ENCODE results near the gene EGLN3.

The EGLN3 gene

GRCh38 chr14:33910435-33910834, 40.4 kb downstream of the EGLN3 start:
- Histone ChIP-seq H3K4me3 (ENCODE audit: low read length) (no peak overlapping the region), H2AFZ (ENCODE audit: low read depth, low read length) (no peak overlapping the region), H3K27me3 (ENCODE audit: insufficient read depth, low read length) (no peaks in the 10 kb centered on the region), H3K9me3 (ENCODE audit: low read length) (no peaks in the 10 kb centered on the region), H3K36me3 (ENCODE audit: insufficient read depth, low read length) (no peaks in the 10 kb centered on the region), H3K4me1 (ENCODE audit: insufficient read depth, low read length) (no peaks in the 10 kb centered on the region)

GRCh38 chr14:33909380-33910084, 41.3 kb downstream of the EGLN3 start:
- Histone ChIP-seq H3K36me3 (ENCODE audit: insufficient read depth, low read length) (no peaks in the 10 kb centered on the region), H3K4me3 (ENCODE audit: low read length) (no peak overlapping the region), H3K27me3 (ENCODE audit: insufficient read depth, low read length) (no peaks in the 10 kb centered on the region), H2AFZ (ENCODE audit: low read depth, low read length) (no peak overlapping the region), H3K9me3 (ENCODE audit: low read length) (no peaks in the 10 kb centered on the region), H3K4me1 (ENCODE audit: insufficient read depth, low read length) (no peaks in the 10 kb centered on the region)

GRCh38 chr14:33908540-33909223, 42.2 kb downstream of the EGLN3 start:
- H3K4me1 ChIP-seq (ENCODE audit: insufficient read depth, low read length) = no peaks in the 10 kb centered on the region
- H3K4me3 ChIP-seq (ENCODE audit: low read length) = no peak overlapping the region
- H3K27me3 ChIP-seq (ENCODE audit: insufficient read depth, low read length) = no peaks in the 10 kb centered on the region
- H3K36me3 ChIP-seq (ENCODE audit: insufficient read depth, low read length) = no peaks in the 10 kb centered on the region
- H2AFZ ChIP-seq (ENCODE audit: low read depth, low read length) = no peak overlapping the region
- H3K9me3 ChIP-seq (ENCODE audit: low read length) = no peaks in the 10 kb centered on the region

DNA sequence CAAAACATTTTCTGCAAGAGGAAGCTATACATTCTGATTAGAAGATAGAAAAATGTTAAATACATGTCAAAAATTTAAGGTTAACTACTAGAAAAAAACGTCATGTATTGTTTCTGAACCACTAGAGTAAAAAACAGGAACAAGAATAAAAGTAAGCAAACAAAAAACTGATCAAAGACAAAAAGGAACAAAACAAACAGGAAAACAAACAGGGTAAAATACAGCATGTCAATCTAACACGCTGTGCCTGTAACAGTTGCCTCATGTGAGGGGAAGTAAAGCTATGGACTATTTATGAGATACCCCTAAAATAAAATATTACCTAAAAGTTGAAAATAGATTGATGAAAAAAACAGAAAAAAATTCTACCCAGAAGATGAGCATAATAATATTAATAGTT, 43.9 kb downstream of the EGLN3 start:
- H3K9me3 ChIP-seq (ENCODE audit: low read length) = no peaks in the 10 kb centered on the region
- no peaks in the 10 kb centered on the region for H3K36me3 ChIP-seq (ENCODE audit: insufficient read depth, low read length)
- H2AFZ ChIP-seq (ENCODE audit: low read depth, low read length) = no peak overlapping the region
- no peaks in the 10 kb centered on the region for H3K27me3 ChIP-seq (ENCODE audit: insufficient read depth, low read length)
- H3K4me3 ChIP-seq (ENCODE audit: low read length) = no peak overlapping the region
- H3K4me1 ChIP-seq (ENCODE audit: insufficient read depth, low read length) = no peaks in the 10 kb centered on the region

- H3K4me1 ChIP-seq (ENCODE audit: insufficient read depth, low read length) = no peaks in the 10 kb centered on the region
- no peaks in the 10 kb centered on the region for H3K9me3 ChIP-seq (ENCODE audit: low read length)
- H3K4me3 ChIP-seq (ENCODE audit: low read length) = no peak overlapping the region
- no peak overlapping the region for H2AFZ ChIP-seq (ENCODE audit: low read depth, low read length)
- H3K36me3 ChIP-seq (ENCODE audit: insufficient read depth, low read length) = no peaks in the 10 kb centered on the region
- no peaks in the 10 kb centered on the region for H3K27me3 ChIP-seq (ENCODE audit: insufficient read depth, low read length)
These were observed 46.3 kb downstream of the EGLN3 start for GRCh38 chr14:33904609-33905008.

GRCh38 chr14:33903369-33903768, 47.5 kb downstream of the EGLN3 start:
- H3K4me1 ChIP-seq (ENCODE audit: insufficient read depth, low read length) = no peaks in the 10 kb centered on the region
- H3K27me3 ChIP-seq (ENCODE audit: insufficient read depth, low read length) = no peaks in the 10 kb centered on the region
- H3K9me3 ChIP-seq (ENCODE audit: low read length) = no peaks in the 10 kb centered on the region
- H3K36me3 ChIP-seq (ENCODE audit: insufficient read depth, low read length) = no peaks in the 10 kb centered on the region
- no peak overlapping the region for H3K4me3 ChIP-seq (ENCODE audit: low read length)
- H2AFZ ChIP-seq (ENCODE audit: low read depth, low read length) = no peak overlapping the region

DNA sequence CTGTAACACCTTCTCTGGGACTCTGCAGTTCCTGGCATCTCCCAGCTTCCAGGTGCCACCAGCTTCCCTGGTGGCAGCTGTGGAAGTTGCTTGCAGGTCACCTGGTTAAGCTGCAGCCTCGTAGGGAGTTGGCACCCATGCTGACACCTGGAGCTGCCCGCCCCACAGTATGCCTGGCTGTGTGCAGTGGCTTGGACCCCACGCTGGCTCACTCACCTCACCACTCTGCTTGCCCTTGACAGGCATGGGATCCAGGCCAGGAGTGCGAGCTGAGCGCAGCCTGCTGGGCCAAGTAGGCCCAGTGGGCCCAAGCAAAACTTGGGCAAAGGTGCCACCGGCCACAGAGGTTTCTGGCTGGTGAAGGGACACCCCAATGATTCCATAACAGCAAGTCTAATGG, 48.5 kb downstream of the EGLN3 start:
- Histone ChIP-seq H3K9me3 (ENCODE audit: low read length) (no peaks in the 10 kb centered on the region), H3K36me3 (ENCODE audit: insufficient read depth, low read length) (no peaks in the 10 kb centered on the region), H3K4me1 (ENCODE audit: insufficient read depth, low read length) (no peaks in the 10 kb centered on the region)

DNA sequence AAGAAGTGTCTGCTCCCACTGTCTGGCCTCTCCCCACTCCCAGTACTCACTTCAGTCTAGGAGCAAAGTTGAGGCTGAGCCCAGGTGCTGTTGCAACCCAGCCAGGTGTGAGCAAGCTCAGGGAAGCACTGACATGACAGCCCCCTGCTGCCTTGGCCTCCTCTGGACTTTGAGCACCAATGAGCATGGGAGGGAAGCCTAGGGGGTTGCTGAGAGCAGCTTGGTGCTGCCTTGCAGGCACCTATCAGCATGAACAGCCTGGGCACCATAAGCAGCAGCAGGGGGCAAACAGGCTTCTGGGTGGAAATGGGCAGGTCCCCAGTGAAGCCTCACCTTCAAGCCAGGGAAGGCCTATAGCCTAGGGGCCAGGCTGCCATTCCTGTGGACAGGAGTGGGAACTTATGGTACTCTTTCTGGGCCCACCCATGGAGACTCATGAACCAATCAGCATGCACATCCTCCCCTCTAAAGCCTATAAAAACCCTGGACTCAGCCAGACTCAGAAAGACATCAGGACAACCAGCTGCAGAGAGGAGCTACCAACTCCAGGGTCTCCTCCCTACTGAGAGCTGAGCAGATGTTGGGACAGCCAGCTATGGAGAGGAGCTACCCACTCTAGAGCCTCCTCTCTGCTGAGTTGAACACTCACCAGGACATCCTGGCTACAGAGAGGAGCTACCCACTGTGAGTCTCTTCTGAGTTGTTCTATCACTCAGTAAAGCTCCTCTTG, 49.3 kb downstream of the EGLN3 start:
- H3K36me3 ChIP-seq (ENCODE audit: insufficient read depth, low read length) = no peaks in the 10 kb centered on the region
- no peak overlapping the region for H2AFZ ChIP-seq (ENCODE audit: low read depth, low read length)
- H3K27me3 ChIP-seq (ENCODE audit: insufficient read depth, low read length) = no peaks in the 10 kb centered on the region
- H3K9me3 ChIP-seq (ENCODE audit: low read length) = no peaks in the 10 kb centered on the region
- no peaks in the 10 kb centered on the region for H3K4me1 ChIP-seq (ENCODE audit: insufficient read depth, low read length)
- no peak overlapping the region for H3K4me3 ChIP-seq (ENCODE audit: low read length)

More for the DNA sequence above, 48.5 kb downstream of the EGLN3 start:
- Histone ChIP-seq H3K27me3 (ENCODE audit: insufficient read depth, low read length) (no peaks in the 10 kb centered on the region), H3K4me3 (ENCODE audit: low read length) (no peak overlapping the region), H2AFZ (ENCODE audit: low read depth, low read length) (no peak overlapping the region)

- no peaks in the 10 kb centered on the region for H3K36me3 ChIP-seq (ENCODE audit: insufficient read depth, low read length)
- H3K9me3 ChIP-seq (ENCODE audit: low read length) = no peaks in the 10 kb centered on the region
- H3K4me3 ChIP-seq (ENCODE audit: low read length) = no peak overlapping the region
- no peak overlapping the region for H2AFZ ChIP-seq (ENCODE audit: low read depth, low read length)
- no peaks in the 10 kb centered on the region for H3K4me1 ChIP-seq (ENCODE audit: insufficient read depth, low read length)
- no peaks in the 10 kb centered on the region for H3K27me3 ChIP-seq (ENCODE audit: insufficient read depth, low read length)
These were observed 50.2 kb downstream of the EGLN3 start for GRCh38 chr14:33900706-33901105.

- Histone ChIP-seq H3K4me1 (ENCODE audit: insufficient read depth, low read length) (no peaks in the 10 kb centered on the region), H3K36me3 (ENCODE audit: insufficient read depth, low read length) (no peaks in the 10 kb centered on the region), H2AFZ (ENCODE audit: low read depth, low read length) (no peak overlapping the region), H3K27me3 (ENCODE audit: insufficient read depth, low read length) (no peaks in the 10 kb centered on the region), H3K4me3 (ENCODE audit: low read length) (no peak overlapping the region), H3K9me3 (ENCODE audit: low read length) (no peaks in the 10 kb centered on the region)
These were observed 51.0 kb downstream of the EGLN3 start for GRCh38 chr14:33899723-33900341.

DNA sequence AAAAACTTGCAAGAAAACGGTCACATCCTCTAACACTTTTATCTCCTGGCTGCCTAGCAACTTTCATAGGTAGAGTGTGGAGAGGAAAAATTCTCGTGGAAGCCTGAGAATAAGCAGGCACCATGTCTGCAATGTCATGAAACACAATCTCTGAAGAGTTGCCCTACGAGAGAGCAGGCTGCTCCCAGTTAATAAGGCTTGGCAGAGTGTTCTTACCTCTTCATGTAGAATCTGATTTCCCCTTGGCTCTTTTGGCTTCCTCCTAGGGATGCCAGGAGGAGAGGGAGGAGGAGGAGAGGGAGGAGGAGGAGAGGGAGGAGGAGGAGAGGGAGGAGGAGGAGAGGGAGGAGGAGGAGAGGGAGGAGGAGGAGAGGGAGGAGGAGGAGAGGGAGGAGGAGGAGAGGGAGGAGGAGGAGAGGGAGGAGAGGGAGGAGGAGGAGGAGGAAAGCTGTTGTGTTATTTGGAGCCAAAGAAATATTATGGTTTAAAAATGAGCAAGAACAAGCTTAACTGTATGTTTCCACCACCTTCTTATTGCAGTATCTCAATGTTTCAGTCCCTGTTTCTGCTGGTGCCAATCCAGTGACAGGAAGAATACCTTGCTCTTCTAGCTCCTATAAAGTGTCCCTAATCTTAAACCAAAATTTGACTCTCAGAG, 52.9 kb downstream of the EGLN3 start:
- no peak overlapping the region for H2AFZ ChIP-seq (ENCODE audit: low read depth, low read length)
- H3K36me3 ChIP-seq (ENCODE audit: insufficient read depth, low read length) = no peaks in the 10 kb centered on the region
- H3K27me3 ChIP-seq (ENCODE audit: insufficient read depth, low read length) = no peaks in the 10 kb centered on the region
- no peaks in the 10 kb centered on the region for H3K9me3 ChIP-seq (ENCODE audit: low read length)
- H3K4me1 ChIP-seq (ENCODE audit: insufficient read depth, low read length) = no peaks in the 10 kb centered on the region
- H3K4me3 ChIP-seq (ENCODE audit: low read length) = no peak overlapping the region

- no peaks in the 10 kb centered on the region for H3K4me1 ChIP-seq (ENCODE audit: insufficient read depth, low read length)
- H2AFZ ChIP-seq (ENCODE audit: low read depth, low read length) = no peak overlapping the region
- H3K9me3 ChIP-seq (ENCODE audit: low read length) = no peaks in the 10 kb centered on the region
- H3K36me3 ChIP-seq (ENCODE audit: insufficient read depth, low read length) = no peaks in the 10 kb centered on the region
- H3K27me3 ChIP-seq (ENCODE audit: insufficient read depth, low read length) = no peaks in the 10 kb centered on the region
- no peak overlapping the region for H3K4me3 ChIP-seq (ENCODE audit: low read length)
These were observed 53.5 kb downstream of the EGLN3 start for GRCh38 chr14:33897382-33897781.

DNA sequence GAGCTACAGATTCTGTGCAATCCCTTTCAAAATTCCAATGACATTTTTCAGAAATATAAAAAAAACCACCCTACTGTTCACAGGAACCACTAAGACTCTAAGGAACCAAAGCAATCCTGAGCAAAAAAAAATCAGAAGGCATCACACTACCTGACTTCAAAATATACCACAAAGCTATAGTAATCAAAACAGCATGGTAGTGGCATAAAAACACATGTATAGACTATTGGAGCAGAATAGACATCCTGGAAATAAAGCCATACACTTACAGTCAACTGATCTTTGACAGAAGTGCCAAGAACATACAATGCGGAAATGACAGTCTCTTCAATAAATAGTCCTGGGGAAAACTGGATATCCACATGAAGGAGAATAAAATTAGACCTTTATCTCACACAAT, 56.5 kb downstream of the EGLN3 start:
- Histone ChIP-seq H3K27me3 (ENCODE audit: insufficient read depth, low read length) (no peaks in the 10 kb centered on the region), H2AFZ (ENCODE audit: low read depth, low read length) (no peak overlapping the region), H3K4me1 (ENCODE audit: insufficient read depth, low read length) (no peaks in the 10 kb centered on the region), H3K9me3 (ENCODE audit: low read length) (no peaks in the 10 kb centered on the region), H3K4me3 (ENCODE audit: low read length) (no peak overlapping the region), H3K36me3 (ENCODE audit: insufficient read depth, low read length) (no peaks in the 10 kb centered on the region)
